ENCODE measurements around the gene KLHL6.

DNA sequence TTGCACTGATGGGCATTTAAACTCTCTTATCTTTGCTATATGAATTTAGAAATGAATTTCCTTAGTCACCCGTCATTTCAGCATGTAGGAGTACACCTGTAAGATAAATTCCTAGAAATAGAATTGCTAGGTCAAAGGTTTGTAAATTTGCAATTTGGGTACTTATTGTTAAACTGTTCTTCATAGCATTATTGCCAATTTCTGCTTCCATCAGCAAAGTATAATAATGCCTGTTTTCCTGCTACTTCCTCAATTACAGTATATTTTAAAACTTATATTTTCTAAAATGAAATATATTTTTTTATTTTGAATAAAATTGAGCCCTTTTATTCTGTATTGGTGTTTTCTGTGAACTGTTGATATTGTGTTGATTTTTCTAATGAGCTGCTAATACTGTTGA is 110.8 kb downstream of the KLHL6 start:
- TF ChIP-seq GATA2 (IDR thresholded peaks at IDR 0.05; ENCODE audit: low read depth, low read length) (no peak), GATA3 (IDR thresholded peaks at IDR 0.05; ENCODE audit: low read depth, low read length) (no peak)

Measured in SH-SY5Y (cell line).